ENCODE measurements around the gene ASB18.
A peak's percentile ranks its signal among the peaks of the same experiment; 100 is the strongest.

ASB18 gene

DNA sequence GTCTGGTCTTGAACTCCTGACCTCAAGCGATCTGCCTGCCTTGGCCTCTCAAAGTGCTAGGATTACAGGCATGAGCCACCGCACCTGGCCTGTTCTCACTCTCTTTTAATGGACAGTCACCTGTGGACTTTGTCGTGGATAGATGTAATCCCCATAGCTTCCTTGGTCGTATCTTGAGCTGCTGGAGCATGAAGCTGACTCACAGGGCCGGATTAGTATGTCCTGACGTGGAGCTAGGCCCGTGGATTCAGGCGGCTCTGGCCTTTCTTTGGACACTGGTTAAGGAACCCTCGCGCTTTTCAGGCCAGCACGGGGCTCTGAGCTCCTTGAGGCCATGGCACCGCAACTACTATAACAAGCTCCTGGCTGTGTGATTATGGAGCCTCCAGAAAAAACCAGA is 68.5 kb downstream of the ASB18 start:
- Histone ChIP-seq H3K4me3 (no peak overlapping the region), H3K27me3 (no peaks in the 10 kb centered on the region), H3K27ac (no peak overlapping the region), H3K9me3 (no peaks in the 10 kb centered on the region), H3K4me1 (no peaks in the 10 kb centered on the region), H3K36me3 (no peaks in the 10 kb centered on the region)
- DNase-seq = peak in 1 of 2 donors; percentile 49
- TF ChIP-seq, protein P1, sequence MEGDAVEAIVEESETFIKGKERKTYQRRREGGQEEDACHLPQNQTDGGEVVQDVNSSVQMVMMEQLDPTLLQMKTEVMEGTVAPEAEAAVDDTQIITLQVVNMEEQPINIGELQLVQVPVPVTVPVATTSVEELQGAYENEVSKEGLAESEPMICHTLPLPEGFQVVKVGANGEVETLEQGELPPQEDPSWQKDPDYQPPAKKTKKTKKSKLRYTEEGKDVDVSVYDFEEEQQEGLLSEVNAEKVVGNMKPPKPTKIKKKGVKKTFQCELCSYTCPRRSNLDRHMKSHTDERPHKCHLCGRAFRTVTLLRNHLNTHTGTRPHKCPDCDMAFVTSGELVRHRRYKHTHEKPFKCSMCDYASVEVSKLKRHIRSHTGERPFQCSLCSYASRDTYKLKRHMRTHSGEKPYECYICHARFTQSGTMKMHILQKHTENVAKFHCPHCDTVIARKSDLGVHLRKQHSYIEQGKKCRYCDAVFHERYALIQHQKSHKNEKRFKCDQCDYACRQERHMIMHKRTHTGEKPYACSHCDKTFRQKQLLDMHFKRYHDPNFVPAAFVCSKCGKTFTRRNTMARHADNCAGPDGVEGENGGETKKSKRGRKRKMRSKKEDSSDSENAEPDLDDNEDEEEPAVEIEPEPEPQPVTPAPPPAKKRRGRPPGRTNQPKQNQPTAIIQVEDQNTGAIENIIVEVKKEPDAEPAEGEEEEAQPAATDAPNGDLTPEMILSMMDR (IDR thresholded peaks at IDR 0.05) = no peak
- intact Hi-C loops (cut with DNase I; ENCODE audit: low total_unique reads) = no loop called here

DNA sequence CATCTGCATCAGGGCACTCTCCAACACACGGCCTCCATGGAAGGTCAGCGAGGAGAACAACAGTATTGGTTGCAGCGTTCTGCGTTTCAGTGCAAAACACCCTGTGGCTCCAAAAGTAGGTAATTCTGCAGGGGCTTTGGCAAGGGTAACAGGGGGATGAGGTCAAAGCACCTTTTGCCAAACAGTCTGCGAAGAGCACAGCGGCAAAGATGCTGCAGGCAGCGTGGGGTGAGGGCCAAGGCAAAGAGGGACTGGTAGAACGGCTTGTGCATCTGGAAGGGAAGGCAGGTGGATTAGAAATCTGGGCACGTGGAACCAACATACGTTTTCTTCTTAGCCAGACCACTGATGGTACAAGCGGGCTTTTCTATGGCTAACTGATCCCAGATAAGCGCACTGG is 69.4 kb downstream of the ASB18 start:
- no peaks in the 10 kb centered on the region for H3K9me3 ChIP-seq
- no peaks in the 10 kb centered on the region for H3K36me3 ChIP-seq
- TF ChIP-seq, protein P1 (IDR thresholded peaks at IDR 0.05) = no peak
- DNase-seq = peak in 1 of 2 donors; percentile 35
- H3K4me1 ChIP-seq = no peaks in the 10 kb centered on the region
- H3K27me3 ChIP-seq = no peaks in the 10 kb centered on the region
- no peak overlapping the region for H3K27ac ChIP-seq
- no peak overlapping the region for H3K4me3 ChIP-seq
- intact Hi-C loops (cut with DNase I; ENCODE audit: low total_unique reads) = no loop called here

DNA sequence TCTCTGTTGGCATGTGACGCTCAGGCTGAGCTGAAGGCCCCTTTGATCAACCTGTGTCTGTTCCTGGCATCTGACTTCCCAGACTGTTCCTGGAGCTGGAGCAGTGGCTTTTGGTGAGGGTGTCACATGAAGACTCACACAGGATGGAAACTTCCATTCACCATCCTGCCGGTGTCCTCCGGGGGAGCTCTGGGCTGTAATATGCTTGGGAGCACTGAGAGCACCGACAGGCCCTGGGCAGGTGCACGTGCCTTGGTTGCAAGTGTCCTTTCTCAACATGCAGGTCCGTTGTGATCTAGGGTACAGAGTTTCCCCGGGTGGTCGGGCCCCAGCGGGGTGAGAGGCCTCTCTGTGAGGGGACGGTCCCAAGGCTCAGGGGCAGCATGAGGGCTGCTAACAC is 71.2 kb downstream of the ASB18 start:
- intact Hi-C loops (cut with DNase I; ENCODE audit: low total_unique reads) = no loop called here
- TF ChIP-seq, protein P1 (IDR thresholded peaks at IDR 0.05) = no peak
- no peak for DNase-seq

DNA sequence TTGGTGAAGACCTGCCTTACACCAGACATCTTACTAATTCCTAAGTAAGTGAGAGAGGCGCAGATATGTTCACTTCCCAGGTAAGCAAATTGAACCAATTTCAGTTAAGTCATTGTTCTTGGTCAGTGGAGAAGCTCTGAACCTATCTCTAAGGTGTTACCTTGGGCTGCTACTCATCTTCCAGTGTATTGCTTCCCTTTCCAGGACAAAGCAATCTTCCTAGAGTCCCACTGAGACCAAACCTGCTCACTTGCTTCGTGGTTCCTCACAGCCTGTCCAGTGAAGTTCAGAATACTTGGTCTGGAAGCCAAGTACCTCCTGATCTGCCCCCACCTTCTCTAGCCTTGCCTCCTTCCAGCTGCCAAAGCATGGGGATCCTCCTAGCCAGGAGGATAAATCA is 73.5 kb downstream of the ASB18 start:
- no peaks in the 10 kb centered on the region for H3K36me3 ChIP-seq
- H3K27ac ChIP-seq = no peak overlapping the region
- intact Hi-C loops (cut with DNase I; ENCODE audit: low total_unique reads) = no loop called here
- H3K4me1 ChIP-seq = no peaks in the 10 kb centered on the region
- no peaks in the 10 kb centered on the region for H3K27me3 ChIP-seq
- no peak for DNase-seq
- H3K9me3 ChIP-seq = no peaks in the 10 kb centered on the region
- TF ChIP-seq, protein P1 (IDR thresholded peaks at IDR 0.05) = no peak
- H3K4me3 ChIP-seq = no peak overlapping the region

More for the DNA sequence above, 71.2 kb downstream of the ASB18 start:
- no peak overlapping the region for H3K4me3 ChIP-seq
- H3K9me3 ChIP-seq = no peaks in the 10 kb centered on the region
- no peaks in the 10 kb centered on the region for H3K36me3 ChIP-seq
- no peaks in the 10 kb centered on the region for H3K27me3 ChIP-seq
- H3K4me1 ChIP-seq = no peaks in the 10 kb centered on the region
- no peak overlapping the region for H3K27ac ChIP-seq

DNA sequence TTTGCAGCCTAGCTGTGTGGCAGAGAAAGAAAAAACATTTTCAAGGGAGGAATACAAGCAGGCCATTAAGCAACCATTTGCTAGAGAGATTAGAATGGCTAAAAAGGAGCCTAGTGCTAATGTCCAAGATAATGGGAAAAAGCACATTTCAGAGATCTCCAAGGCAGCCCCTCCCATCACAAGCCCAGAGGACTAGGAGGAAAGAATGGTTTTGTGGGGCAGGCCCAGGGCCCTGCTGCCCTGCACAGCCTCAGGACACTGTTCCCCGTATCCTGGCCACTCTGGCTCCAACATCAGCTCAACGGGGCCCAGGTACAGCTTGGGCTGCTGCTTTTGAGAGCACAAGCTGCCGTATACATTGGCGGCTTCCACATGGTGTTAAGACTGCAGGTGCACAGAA is 79.5 kb downstream of the ASB18 start:
- TF ChIP-seq, protein P1 (IDR thresholded peaks at IDR 0.05) = no peak
- intact Hi-C loops (cut with DNase I; ENCODE audit: low total_unique reads) = loop anchor here (5.0 kb wide), 1 partner anchor 888 kb away; no protein-coding TSS in a partner anchor
- Histone ChIP-seq H3K9me3 (peaks cover 0 to 3% (median 0%) of the 10 kb centered on the region in 3 donors), H3K4me3 (no peak overlapping the region), H3K36me3 (no peaks in the 10 kb centered on the region), H3K27me3 (peaks cover 0 to 21% of the 10 kb centered on the region in 2 donors), H3K27ac (no peak overlapping the region), H3K4me1 (peaks cover 0 to 5% (median 3%) of the 10 kb centered on the region in 4 donors)
- DNase-seq = no peak

All from tibial artery (tissue), 4 donors.